Endodermal cell (in vitro differentiated cells): Measurements from ENCODE around the gene CHPF2. TPM values are rescaled to one million over a fixed set of nuclear protein-coding genes. Genes with fewer than 3 reads are reported as not detected.

Experiments used
- DNase-seq: peaks from one replicate; pipeline ENCODE4 v3.0.0-alpha.2; 2017
- H3K27ac ChIP-seq: 2 replicates; pipeline ENCODE4 v1.5.1; 2013; ENCODE audit warnings: mild to moderate bottlenecking, low read depth, low read length, moderate library complexity
- H3K27me3 ChIP-seq: 2 replicates; pipeline ENCODE4 v1.6.1; 2013; ENCODE audit warnings: mild to moderate bottlenecking, low read length, moderate library complexity; ENCODE audit not compliant: insufficient read depth, control insufficient read depth, poor library complexity, severe bottlenecking
- H3K36me3 ChIP-seq: 2 replicates; pipeline ENCODE4 v1.7.0; 2013; ENCODE audit warnings: mild to moderate bottlenecking, low read length, moderate library complexity; ENCODE audit not compliant: control insufficient read depth, insufficient read depth
- H3K4me1 ChIP-seq: one replicate; pipeline ENCODE4 v1.7.0; 2013; ENCODE audit warnings: low read length; ENCODE audit not compliant: control insufficient read depth, insufficient read depth
- H3K4me3 ChIP-seq: 2 replicates; pipeline ENCODE4 v1.5.1; 2013; ENCODE audit warnings: mild to moderate bottlenecking, low read length, moderate library complexity
- H3K9ac ChIP-seq: 2 replicates; pipeline ENCODE4 v1.6.1; 2013; ENCODE audit warnings: mild to moderate bottlenecking, low read length, moderate library complexity; ENCODE audit not compliant: poor library complexity, severe bottlenecking; ENCODE audit errors: extremely low read depth
- H3K9me3 ChIP-seq: 2 replicates; pipeline ENCODE4 v1.6.1; 2013; ENCODE audit warnings: mild to moderate bottlenecking, low read length, moderate library complexity; ENCODE audit not compliant: control insufficient read depth
- H3K27ac Mint-ChIP-seq: 2 replicates; pipeline ENCODE4 v1.8.0; 2020; ENCODE audit warnings: mixed read lengths
- H3K27me3 Mint-ChIP-seq: 2 replicates; pipeline ENCODE4 v1.8.0; 2021; ENCODE audit warnings: mild to moderate bottlenecking, mixed read lengths; ENCODE audit not compliant: insufficient read depth
- H3K36me3 Mint-ChIP-seq: 2 replicates; pipeline ENCODE4 v1.8.0; 2020; ENCODE audit warnings: low read depth, mixed read lengths
- H3K4me1 Mint-ChIP-seq: 2 replicates; pipeline ENCODE4 v1.8.0; 2020; ENCODE audit warnings: mixed read lengths
- H3K4me3 Mint-ChIP-seq: 2 replicates; pipeline ENCODE4 v1.8.0; 2020; ENCODE audit warnings: mild to moderate bottlenecking, moderate library complexity, mixed read lengths
- H3K9me3 Mint-ChIP-seq: 2 replicates; pipeline ENCODE4 v1.8.0; 2020; ENCODE audit warnings: mild to moderate bottlenecking, mixed read lengths
- WGBS, 2 experiments: methylation state at CpG; one replicate each; pipeline versions ENCODE4 v1.1.5 to v1.1.7; 2013; ENCODE audit warnings: missing lambda C conversion rate in 2 of 2, mixed read lengths in 1 of 2; ENCODE audit not compliant: insufficient coverage in 1 of 2, insufficient read length in 1 of 2; 5-methylcytosine and 5-hydroxymethylcytosine counted together
- total RNA-seq, 2 donors: library from RNA; stranded (reverse); fragmentation: NEBNext Ultra II Directional in 1 of 2; extraction: Animal tissue kit (Norgen Biotek cat#: 25700) in 1 of 2; gene quantifications; 2 replicates in 1 of 2; 3 replicates in 1 of 2; pipeline ENCODE4 v1.2.1, GENCODE V29; 2021
- TF ChIP-seq, protein P1 (sequence below): fragments of 200-600 bp; sonication (generic); conservative IDR thresholded peaks from 2 replicates; pipeline ENCODE4 v1.5.0; 2021; ENCODE audit warnings: antibody characterized with exemption, mild to moderate bottlenecking

Gene CHPF2
- total RNA-seq, 2 donors from 2014 or later: 31.9 to 35.6 TPM

DNA sequence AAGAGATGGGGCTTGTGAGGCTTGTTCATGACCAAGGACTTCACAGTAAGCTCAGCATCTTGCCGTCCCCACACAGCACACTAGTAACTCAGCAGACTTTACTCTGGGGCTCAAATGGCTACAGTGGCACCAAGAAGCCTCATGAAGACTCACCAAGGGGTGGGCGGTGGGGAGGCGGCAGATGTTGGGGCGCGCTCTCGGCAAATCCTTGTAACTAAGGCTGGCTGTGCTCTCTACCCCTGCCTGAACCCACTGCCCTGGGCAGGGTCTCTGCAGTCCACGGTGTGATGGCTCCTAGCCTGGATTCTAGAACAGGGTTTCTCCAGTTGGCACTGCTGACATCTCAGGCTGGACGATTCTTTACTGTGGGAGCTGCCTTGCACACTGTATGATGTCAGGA, 28.6 kb downstream of the CHPF2 start:
- Mint-ChIP-seq H3K36me3 (peaks cover 10% of the 10 kb centered on the region), H3K27me3 (peaks cover 49% of the 10 kb centered on the region), H3K4me1 (peaks cover 28% of the 10 kb centered on the region), H3K27ac (no peak overlapping the region), H3K9me3 (peaks cover 7% of the 10 kb centered on the region), H3K4me3 (no peak overlapping the region)
- WGBS, 2 experiments: 85 to 97% methylated on average over 7 to 8 of the region's 8 CpGs
- Histone ChIP-seq H3K4me3 (no peak overlapping the region), H3K4me1 (peaks cover 13% of the 10 kb centered on the region), H3K27me3 (no peaks in the 10 kb centered on the region), H3K9ac (no peak overlapping the region), H3K36me3 (no peaks in the 10 kb centered on the region), H3K9me3 (peaks cover 4% of the 10 kb centered on the region), H3K27ac (no peak overlapping the region)
- TF ChIP-seq, protein P1, sequence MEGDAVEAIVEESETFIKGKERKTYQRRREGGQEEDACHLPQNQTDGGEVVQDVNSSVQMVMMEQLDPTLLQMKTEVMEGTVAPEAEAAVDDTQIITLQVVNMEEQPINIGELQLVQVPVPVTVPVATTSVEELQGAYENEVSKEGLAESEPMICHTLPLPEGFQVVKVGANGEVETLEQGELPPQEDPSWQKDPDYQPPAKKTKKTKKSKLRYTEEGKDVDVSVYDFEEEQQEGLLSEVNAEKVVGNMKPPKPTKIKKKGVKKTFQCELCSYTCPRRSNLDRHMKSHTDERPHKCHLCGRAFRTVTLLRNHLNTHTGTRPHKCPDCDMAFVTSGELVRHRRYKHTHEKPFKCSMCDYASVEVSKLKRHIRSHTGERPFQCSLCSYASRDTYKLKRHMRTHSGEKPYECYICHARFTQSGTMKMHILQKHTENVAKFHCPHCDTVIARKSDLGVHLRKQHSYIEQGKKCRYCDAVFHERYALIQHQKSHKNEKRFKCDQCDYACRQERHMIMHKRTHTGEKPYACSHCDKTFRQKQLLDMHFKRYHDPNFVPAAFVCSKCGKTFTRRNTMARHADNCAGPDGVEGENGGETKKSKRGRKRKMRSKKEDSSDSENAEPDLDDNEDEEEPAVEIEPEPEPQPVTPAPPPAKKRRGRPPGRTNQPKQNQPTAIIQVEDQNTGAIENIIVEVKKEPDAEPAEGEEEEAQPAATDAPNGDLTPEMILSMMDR: no peak
- no peak for DNase-seq

DNA sequence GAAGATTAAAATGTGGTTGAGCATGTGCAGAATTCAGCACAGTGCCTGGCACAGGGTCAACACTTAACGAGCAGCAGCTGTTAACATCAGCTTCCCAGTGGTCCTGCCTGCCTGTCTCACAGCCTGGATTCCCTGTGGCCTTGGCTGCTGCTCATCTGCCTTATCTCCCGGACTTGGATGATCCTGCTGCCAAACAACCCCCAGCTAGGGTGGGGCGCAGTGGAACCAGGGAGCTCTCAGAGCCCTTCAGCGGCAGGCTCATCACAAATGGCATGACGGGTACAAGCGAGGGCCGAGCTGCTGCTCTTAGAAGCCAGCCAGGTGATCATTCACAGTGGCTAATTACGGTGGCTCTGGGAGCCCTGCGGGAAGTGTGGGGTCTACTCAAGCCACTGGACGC, 29.2 kb downstream of the CHPF2 start:
- no peak overlapping the region for H3K9ac ChIP-seq
- H3K36me3 ChIP-seq: no peaks in the 10 kb centered on the region
- Mint-ChIP-seq H3K4me1 (peaks cover 25% of the 10 kb centered on the region), H3K27ac (peak overlapping the region; percentile 41), H3K27me3 (peaks cover 44% of the 10 kb centered on the region), H3K4me3 (no peak overlapping the region), H3K9me3 (peaks cover 7% of the 10 kb centered on the region), H3K36me3 (peaks cover 10% of the 10 kb centered on the region)
- 86 to 90% methylated on average over 10 of the region's 10 CpGs for WGBS, 2 experiments
- H3K9me3 ChIP-seq: peaks cover 4% of the 10 kb centered on the region
- DNase-seq: no peak
- H3K4me3 ChIP-seq: no peak overlapping the region
- TF ChIP-seq, protein P1: no peak
- H3K4me1 ChIP-seq: peaks cover 13% of the 10 kb centered on the region
- no peaks in the 10 kb centered on the region for H3K27me3 ChIP-seq
- no peak overlapping the region for H3K27ac ChIP-seq

DNA sequence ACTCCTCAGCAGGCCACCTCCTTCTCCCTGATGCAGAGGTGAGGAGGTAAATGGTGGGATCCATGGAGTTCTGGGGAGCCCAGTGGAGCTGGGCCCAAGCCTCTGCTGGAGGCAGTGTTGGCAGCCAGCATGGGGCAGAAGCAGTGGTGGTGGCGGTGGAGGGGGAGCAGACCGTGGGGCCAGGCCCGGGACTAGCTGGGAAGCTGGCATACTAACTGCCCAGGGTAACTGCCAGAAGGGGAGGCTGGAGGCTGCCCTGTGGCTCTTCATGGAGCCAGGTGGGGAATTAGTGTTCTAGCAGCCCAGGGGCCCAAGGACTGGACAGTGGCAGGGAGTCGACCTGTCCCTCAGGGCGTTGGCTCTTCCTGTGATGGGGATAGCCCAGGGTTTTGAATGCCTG, 32.3 kb downstream of the CHPF2 start:
- Histone ChIP-seq H3K4me1 (peaks cover 13% of the 10 kb centered on the region), H3K27ac (no peak overlapping the region), H3K4me3 (no peak overlapping the region), H3K9me3 (no peaks in the 10 kb centered on the region), H3K9ac (no peak overlapping the region), H3K27me3 (no peaks in the 10 kb centered on the region), H3K36me3 (no peaks in the 10 kb centered on the region)
- DNase-seq: no peak
- Mint-ChIP-seq H3K4me3 (no peak overlapping the region), H3K4me1 (peaks cover 22% of the 10 kb centered on the region), H3K27ac (no peak overlapping the region), H3K9me3 (peaks cover 2% of the 10 kb centered on the region), H3K36me3 (no peaks in the 10 kb centered on the region), H3K27me3 (peaks cover 20% of the 10 kb centered on the region)
- WGBS, 2 experiments: 84 to 88% methylated on average over 4 to 5 of the region's 5 CpGs
- TF ChIP-seq, protein P1: no peak
